Nephron progenitor cell (in vitro differentiated cells): ENCODE measurements around the gene MACROD2.

ENCODE experiments used
- DNase-seq: peaks from one replicate; pipeline ENCODE4 v3.0.0; 2021
- H3K27ac Mint-ChIP-seq: 2 replicates; pipeline ENCODE4 v1.8.0; 2021; ENCODE audit warnings: mild to moderate bottlenecking, moderate library complexity, mixed read lengths
- H3K27me3 Mint-ChIP-seq: 2 replicates; pipeline ENCODE4 v1.8.0; 2021; ENCODE audit warnings: mild to moderate bottlenecking, low read depth, mixed read lengths; ENCODE audit not compliant: poor library complexity
- H3K36me3 Mint-ChIP-seq: 2 replicates; pipeline ENCODE4 v1.8.0; 2021; ENCODE audit warnings: low read depth, mixed read lengths
- H3K4me1 Mint-ChIP-seq: 2 replicates; pipeline ENCODE4 v1.8.0; 2021; ENCODE audit warnings: mixed read lengths
- H3K4me3 Mint-ChIP-seq: 2 replicates; pipeline ENCODE4 v1.8.0; 2021; ENCODE audit warnings: mild to moderate bottlenecking, moderate library complexity, mixed read lengths
- H3K9me3 Mint-ChIP-seq: 2 replicates; pipeline ENCODE4 v1.8.0; 2021; ENCODE audit warnings: mild to moderate bottlenecking, moderate library complexity, mixed read lengths
- TF ChIP-seq, protein P1 (sequence below): fragments of 200-600 bp; sonication (generic); IDR thresholded peaks from 2 replicates; pipeline ENCODE4 v1.5.0; 2021; ENCODE audit warnings: antibody characterized with exemption

MACROD2 gene

DNA sequence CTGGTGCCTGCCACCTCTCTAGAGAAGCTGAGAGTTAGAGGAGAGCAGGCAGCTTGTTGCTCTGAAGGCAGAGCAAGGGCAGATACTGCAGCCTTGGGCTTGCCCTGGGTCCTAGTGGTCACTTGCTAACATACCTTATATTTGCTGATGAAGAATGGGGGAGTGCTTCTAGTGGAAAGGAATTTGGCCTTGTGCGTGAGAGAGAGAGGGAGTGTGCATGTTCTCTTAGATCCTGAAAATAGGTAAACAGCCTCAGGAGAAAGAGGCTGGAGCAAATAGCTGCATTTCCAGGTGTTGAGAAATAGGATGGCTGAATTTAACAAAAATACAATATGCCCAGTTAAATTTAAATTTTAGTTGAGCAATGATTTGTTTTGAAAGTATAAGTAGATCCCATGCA, 1066.6 kb downstream of the MACROD2 start:
- H3K27ac Mint-ChIP-seq, result no peak overlapping the region
- peaks cover 4% of the 10 kb centered on the region for H3K9me3 Mint-ChIP-seq
- H3K4me3 Mint-ChIP-seq, result no peak overlapping the region
- peak; percentile 18 for DNase-seq
- H3K36me3 Mint-ChIP-seq, result no peaks in the 10 kb centered on the region
- no peaks in the 10 kb centered on the region for H3K27me3 Mint-ChIP-seq
- TF ChIP-seq, protein P1, sequence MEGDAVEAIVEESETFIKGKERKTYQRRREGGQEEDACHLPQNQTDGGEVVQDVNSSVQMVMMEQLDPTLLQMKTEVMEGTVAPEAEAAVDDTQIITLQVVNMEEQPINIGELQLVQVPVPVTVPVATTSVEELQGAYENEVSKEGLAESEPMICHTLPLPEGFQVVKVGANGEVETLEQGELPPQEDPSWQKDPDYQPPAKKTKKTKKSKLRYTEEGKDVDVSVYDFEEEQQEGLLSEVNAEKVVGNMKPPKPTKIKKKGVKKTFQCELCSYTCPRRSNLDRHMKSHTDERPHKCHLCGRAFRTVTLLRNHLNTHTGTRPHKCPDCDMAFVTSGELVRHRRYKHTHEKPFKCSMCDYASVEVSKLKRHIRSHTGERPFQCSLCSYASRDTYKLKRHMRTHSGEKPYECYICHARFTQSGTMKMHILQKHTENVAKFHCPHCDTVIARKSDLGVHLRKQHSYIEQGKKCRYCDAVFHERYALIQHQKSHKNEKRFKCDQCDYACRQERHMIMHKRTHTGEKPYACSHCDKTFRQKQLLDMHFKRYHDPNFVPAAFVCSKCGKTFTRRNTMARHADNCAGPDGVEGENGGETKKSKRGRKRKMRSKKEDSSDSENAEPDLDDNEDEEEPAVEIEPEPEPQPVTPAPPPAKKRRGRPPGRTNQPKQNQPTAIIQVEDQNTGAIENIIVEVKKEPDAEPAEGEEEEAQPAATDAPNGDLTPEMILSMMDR, result no peak
- H3K4me1 Mint-ChIP-seq, result peaks cover 37% of the 10 kb centered on the region

DNA sequence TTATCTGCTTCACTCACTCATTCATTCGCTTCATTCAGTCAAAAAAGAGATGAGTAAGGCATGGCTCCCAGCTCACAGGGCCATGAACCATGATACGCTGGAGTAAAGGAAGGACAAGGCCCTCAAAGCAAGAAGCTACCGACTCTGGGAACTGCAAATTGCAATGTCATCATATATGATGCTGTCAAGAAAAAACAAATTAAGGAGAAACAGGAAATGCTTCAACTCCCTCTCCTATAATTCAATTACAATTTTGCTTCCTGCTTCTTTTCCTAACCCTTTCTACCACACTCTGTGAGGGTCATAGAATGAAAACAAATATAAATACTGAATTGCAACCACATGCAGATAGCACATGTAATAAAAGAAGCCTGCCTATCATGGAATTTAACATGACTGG, 1067.8 kb downstream of the MACROD2 start:
- peaks cover 37% of the 10 kb centered on the region for H3K4me1 Mint-ChIP-seq
- no peak overlapping the region for H3K4me3 Mint-ChIP-seq

DNA sequence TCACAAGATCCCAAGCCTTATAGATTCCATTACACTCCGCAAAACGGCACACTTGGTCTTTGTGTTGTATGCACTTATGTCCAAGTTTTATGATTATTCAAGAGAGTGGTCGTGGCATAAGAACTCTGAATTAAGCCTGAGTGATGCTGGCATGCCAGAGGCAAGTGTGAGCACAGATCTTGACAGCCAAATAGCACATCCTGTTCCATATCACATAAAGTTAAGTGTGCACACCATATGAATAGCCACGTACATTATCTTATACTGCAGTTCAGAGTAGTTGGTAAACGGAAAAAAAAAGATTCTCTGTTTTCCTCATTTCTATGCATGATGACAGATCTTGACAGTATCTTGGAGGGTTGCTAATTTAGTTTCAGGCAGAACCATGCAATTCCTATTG, 1069.4 kb downstream of the MACROD2 start:
- H3K27me3 Mint-ChIP-seq, result no peaks in the 10 kb centered on the region
- no peak overlapping the region for H3K4me3 Mint-ChIP-seq
- H3K9me3 Mint-ChIP-seq, result peaks cover 7% of the 10 kb centered on the region
- peaks cover 37% of the 10 kb centered on the region for H3K4me1 Mint-ChIP-seq
- TF ChIP-seq, protein P1, result no peak
- peak overlapping the region; percentile 84 for H3K27ac Mint-ChIP-seq
- DNase-seq, result no peak
- no peaks in the 10 kb centered on the region for H3K36me3 Mint-ChIP-seq

More for the DNA sequence above, 1067.8 kb downstream of the MACROD2 start:
- H3K36me3 Mint-ChIP-seq, result no peaks in the 10 kb centered on the region
- no peak overlapping the region for H3K27ac Mint-ChIP-seq
- H3K9me3 Mint-ChIP-seq, result peaks cover 4% of the 10 kb centered on the region
- TF ChIP-seq, protein P1, result no peak
- H3K27me3 Mint-ChIP-seq, result no peaks in the 10 kb centered on the region
- DNase-seq, result no peak

GRCh38 chr20:15065794-15066193, 1070.5 kb downstream of the MACROD2 start:
- TF ChIP-seq, protein P1, result no peak
- H3K4me1 Mint-ChIP-seq, result peaks cover 30% of the 10 kb centered on the region
- H3K27me3 Mint-ChIP-seq, result peaks cover 5% of the 10 kb centered on the region
- no peaks in the 10 kb centered on the region for H3K36me3 Mint-ChIP-seq
- DNase-seq, result no peak
- no peak overlapping the region for H3K4me3 Mint-ChIP-seq
- H3K27ac Mint-ChIP-seq, result no peak overlapping the region
- peaks cover 7% of the 10 kb centered on the region for H3K9me3 Mint-ChIP-seq

DNA sequence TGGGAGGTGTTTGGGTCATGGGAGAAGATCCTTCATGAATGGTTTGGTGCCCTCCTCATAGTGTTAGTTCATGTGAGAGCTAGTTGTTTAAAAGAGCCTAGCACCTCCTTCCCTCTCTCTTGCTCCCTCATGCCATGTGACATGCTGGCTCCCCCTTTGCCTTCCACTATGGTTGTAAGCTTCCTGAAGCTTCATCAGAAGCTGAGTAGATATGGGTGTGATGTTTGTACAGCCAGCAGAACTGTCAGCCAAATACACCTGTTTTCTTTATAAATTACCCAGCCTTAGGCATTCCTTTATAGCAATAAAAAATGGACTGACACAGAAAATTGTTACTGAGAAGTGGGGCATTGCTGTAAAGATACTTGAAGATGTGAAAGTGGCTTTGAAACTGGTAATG, 1073.2 kb downstream of the MACROD2 start:
- Mint-ChIP-seq H3K9me3 (peaks cover 7% of the 10 kb centered on the region), H3K27ac (no peak overlapping the region), H3K4me1 (peaks cover 16% of the 10 kb centered on the region), H3K27me3 (peaks cover 5% of the 10 kb centered on the region), H3K36me3 (no peaks in the 10 kb centered on the region), H3K4me3 (no peak overlapping the region)
- no peak for DNase-seq
- TF ChIP-seq, protein P1, result no peak

DNA sequence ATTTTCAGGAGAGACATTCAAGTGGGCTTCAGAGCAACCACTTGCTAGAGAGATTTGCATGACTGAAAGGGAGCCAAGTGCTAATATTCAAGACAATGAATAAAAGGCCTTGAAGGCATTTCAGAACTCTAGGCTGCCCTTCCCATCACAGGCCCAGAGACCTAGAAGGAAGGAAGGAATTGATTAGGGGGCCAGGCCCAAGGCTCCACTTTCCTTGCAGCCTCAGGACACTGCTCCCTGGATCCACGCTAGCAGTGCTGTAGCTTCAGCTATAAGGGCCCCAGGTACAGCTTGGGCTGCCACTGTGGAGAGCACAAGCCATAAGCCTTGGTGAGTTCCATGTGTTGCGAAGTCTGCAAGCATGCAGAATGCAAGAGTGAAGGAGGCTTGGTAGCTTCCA, 1074.0 kb downstream of the MACROD2 start:
- no peak overlapping the region for H3K27ac Mint-ChIP-seq
- H3K4me1 Mint-ChIP-seq, result peaks cover 10% of the 10 kb centered on the region
- peaks cover 7% of the 10 kb centered on the region for H3K9me3 Mint-ChIP-seq
- TF ChIP-seq, protein P1, result no peak
- no peak overlapping the region for H3K4me3 Mint-ChIP-seq
- no peak for DNase-seq
- H3K27me3 Mint-ChIP-seq, result peaks cover 5% of the 10 kb centered on the region
- H3K36me3 Mint-ChIP-seq, result no peaks in the 10 kb centered on the region
